GM06990 (cell line): ENCODE measurements around the gene NRG2.

Experiments
- DNase-seq: peaks from one replicate; pipeline ENCODE4 v3.0.0-alpha.2; 2011; ENCODE audit not compliant: insufficient read length; ENCODE audit errors: extremely low read depth
- H3K27me3 ChIP-seq: replicated peaks from 2 replicates; pipeline ENCODE4 v1.6.0; 2011; ENCODE audit warnings: low read length; ENCODE audit not compliant: control insufficient read depth, insufficient read depth
- H3K36me3 ChIP-seq: 2 replicates; pipeline ENCODE4 v1.5.1; 2011; ENCODE audit warnings: low read length; ENCODE audit not compliant: control insufficient read depth, insufficient read depth
- H3K4me3 ChIP-seq: replicated peaks from 2 replicates; pipeline ENCODE4 v1.5.1; 2011; ENCODE audit warnings: low read depth, mild to moderate bottlenecking, control low read depth, low read length
- TF ChIP-seq, protein P1 (sequence below): IDR thresholded peaks from 2 replicates; pipeline ENCODE4 v1.5.1; 2011; ENCODE audit warnings: low read length, control low read depth, mild to moderate bottlenecking, inconsistent platforms; ENCODE audit not compliant: insufficient read depth, poor library complexity, severe bottlenecking

The NRG2 gene

GRCh38 chr5:139869042-139869790 is 173.9 kb downstream of the NRG2 start:
- H3K36me3 ChIP-seq: no peaks in the 10 kb centered on the region
- TF ChIP-seq, protein P1, sequence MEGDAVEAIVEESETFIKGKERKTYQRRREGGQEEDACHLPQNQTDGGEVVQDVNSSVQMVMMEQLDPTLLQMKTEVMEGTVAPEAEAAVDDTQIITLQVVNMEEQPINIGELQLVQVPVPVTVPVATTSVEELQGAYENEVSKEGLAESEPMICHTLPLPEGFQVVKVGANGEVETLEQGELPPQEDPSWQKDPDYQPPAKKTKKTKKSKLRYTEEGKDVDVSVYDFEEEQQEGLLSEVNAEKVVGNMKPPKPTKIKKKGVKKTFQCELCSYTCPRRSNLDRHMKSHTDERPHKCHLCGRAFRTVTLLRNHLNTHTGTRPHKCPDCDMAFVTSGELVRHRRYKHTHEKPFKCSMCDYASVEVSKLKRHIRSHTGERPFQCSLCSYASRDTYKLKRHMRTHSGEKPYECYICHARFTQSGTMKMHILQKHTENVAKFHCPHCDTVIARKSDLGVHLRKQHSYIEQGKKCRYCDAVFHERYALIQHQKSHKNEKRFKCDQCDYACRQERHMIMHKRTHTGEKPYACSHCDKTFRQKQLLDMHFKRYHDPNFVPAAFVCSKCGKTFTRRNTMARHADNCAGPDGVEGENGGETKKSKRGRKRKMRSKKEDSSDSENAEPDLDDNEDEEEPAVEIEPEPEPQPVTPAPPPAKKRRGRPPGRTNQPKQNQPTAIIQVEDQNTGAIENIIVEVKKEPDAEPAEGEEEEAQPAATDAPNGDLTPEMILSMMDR: no peak
- no peaks in the 10 kb centered on the region for H3K27me3 ChIP-seq
- DNase-seq: no peak
- H3K4me3 ChIP-seq: no peak overlapping the region

DNA sequence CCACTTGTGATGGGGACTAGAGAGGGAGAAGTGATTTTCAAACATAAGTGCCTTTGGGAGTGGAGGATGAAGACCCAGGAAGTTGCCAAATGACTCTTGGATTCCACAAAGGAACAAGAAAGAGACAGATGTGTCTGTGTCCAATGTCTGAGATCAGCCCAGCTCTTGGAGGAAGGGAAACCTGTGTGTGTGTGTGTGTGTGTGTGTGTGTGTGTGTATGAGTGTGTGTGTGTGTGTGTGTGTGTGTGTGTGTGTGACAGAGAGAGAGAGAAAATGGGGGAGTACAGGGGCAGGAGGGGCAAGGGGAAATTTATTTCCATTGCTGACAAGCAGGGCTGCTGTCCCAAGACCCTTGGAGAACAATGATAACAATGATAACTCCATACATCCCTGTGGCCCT is 175.5 kb downstream of the NRG2 start:
- Histone ChIP-seq H3K27me3 (no peaks in the 10 kb centered on the region), H3K36me3 (no peaks in the 10 kb centered on the region), H3K4me3 (no peak overlapping the region)
- TF ChIP-seq, protein P1: no peak
- DNase-seq: no peak

DNA sequence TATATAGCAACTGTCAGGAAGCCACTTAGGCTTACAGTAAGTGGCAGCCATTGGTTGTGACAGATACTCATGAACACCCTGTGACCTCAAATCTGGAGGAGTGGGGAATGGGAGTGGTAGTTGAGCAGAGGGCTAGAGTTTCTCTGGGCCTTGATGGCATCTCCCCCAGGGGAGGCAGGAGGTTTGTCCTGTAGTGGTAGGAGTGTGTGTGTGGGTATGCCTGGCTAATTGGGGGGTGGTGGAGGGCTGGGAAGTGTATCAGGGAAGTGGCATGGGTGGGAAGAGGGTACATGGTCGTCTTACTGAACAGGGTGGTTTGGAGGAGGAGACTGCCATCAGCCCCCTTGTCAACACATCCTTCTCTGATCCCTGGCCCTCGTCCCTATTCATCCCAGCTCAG is 176.0 kb downstream of the NRG2 start:
- no peak for DNase-seq
- no peaks in the 10 kb centered on the region for H3K36me3 ChIP-seq
- no peaks in the 10 kb centered on the region for H3K27me3 ChIP-seq
- TF ChIP-seq, protein P1: no peak
- no peak overlapping the region for H3K4me3 ChIP-seq

- DNase-seq: no peak
- TF ChIP-seq, protein P1: no peak
- no peak overlapping the region for H3K4me3 ChIP-seq
- no peaks in the 10 kb centered on the region for H3K36me3 ChIP-seq
- H3K27me3 ChIP-seq: no peaks in the 10 kb centered on the region
Measured at GRCh38 chr5:139864716-139865483, 178.2 kb downstream of the NRG2 start.

DNA sequence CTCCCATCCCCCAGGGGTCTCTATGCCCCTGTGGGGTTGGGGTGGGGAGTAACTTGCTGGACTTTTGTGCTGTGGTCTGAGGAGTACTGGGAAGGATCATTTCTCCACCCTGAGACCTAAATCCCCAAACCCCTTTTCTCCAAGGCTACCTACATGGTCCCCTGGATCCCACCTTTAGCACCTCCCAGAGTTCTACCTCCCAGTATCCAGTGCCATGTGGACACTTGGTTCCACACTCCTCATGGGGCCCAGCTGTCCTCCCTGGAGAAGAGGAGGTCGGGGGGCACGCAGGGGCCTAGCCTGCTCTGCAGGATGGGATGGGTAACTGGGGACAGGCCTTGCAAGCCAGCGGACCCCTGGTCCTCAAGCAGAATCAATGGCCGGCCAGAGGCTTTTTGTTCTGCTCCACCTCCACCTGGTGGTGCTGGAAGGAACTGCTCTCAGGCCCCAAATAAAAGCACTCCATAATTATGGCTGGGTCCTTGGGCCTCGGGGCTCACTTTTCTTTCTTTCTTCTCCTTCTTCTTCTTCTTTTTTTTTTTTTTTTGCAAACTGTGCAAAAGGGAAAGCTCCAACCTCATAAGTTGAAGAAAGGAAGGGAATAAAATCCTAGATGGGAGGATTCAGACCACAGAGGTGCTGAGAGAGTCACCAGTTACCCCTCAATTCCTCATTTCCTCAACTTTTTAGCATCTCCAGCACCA is 179.1 kb downstream of the NRG2 start:
- TF ChIP-seq, protein P1: peak; percentile 85
- DNase-seq: peak; percentile 27
- Histone ChIP-seq H3K36me3 (no peaks in the 10 kb centered on the region), H3K27me3 (no peaks in the 10 kb centered on the region), H3K4me3 (no peak overlapping the region)
